Measurements from ENCODE around the gene SLC12A2.

DNA sequence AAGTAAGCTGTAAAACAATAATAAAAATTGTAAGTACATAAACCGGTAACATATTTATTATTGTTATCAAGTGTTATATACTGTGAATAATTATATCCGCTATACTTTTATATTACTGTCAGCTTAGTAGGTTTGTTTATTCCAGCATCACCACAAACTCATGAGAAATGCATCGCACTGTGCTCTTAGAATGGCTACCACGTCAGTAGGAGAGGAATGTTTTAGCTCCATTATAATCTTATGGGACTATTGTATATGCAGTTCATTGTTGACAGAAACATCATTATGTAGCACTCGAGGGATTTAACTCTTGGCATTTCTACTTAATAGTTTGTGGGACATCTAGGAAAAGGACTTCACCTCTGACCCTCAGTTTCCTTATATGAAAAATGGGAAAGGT is 16.4 kb downstream of the SLC12A2 start:
- TF ChIP-seq, protein P1, sequence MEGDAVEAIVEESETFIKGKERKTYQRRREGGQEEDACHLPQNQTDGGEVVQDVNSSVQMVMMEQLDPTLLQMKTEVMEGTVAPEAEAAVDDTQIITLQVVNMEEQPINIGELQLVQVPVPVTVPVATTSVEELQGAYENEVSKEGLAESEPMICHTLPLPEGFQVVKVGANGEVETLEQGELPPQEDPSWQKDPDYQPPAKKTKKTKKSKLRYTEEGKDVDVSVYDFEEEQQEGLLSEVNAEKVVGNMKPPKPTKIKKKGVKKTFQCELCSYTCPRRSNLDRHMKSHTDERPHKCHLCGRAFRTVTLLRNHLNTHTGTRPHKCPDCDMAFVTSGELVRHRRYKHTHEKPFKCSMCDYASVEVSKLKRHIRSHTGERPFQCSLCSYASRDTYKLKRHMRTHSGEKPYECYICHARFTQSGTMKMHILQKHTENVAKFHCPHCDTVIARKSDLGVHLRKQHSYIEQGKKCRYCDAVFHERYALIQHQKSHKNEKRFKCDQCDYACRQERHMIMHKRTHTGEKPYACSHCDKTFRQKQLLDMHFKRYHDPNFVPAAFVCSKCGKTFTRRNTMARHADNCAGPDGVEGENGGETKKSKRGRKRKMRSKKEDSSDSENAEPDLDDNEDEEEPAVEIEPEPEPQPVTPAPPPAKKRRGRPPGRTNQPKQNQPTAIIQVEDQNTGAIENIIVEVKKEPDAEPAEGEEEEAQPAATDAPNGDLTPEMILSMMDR (IDR thresholded peaks at IDR 0.05), result no peak
- no peak for TF ChIP-seq POLR2A (IDR thresholded peaks at IDR 0.05)
